Measurements from ENCODE around the gene TRIM7.
"Not testable (repeated sequence)": the region's sequence is repeated elsewhere in the genome, so short reads cannot be mapped to it uniquely, and the experiment has no call there.

- TF ChIP-seq CTCF (conservative IDR thresholded peaks at IDR 0.05); ZFX (IDR thresholded peaks at IDR 0.05): not testable (repeated sequence)
These were observed 35.3 kb downstream of the TRIM7 start for GRCh38 chr5:181169459-181170236.

Measured in C4-2B (cell line).